Tibial nerve (tissue), 4 donors: Measurements from ENCODE around the gene RAD51C.
"Not testable (repeated sequence)": the region's sequence is repeated elsewhere in the genome, so short reads cannot be mapped to it uniquely, and the experiment has no call there.

Experiments
- CTCF ChIP-seq, 5 experiments: fragments of 200-600 bp in 3 of 5; fragments of 450-650 bp in 2 of 5; sonication (generic) in 3 of 5; IDR thresholded peaks; one replicate each; pipeline ENCODE4 v1.5.1; 2016 to 2019; ENCODE audit warnings: antibody characterized with exemption in 5 of 5, mild to moderate bottlenecking in 3 of 5, moderate library complexity in 2 of 5
- EP300 ChIP-seq, 2 donors: sonication (generic); formaldehyde crosslinking; IDR thresholded peaks; one replicate each; pipeline ENCODE4 v1.6.1; 2017; ENCODE audit warnings: antibody characterized with exemption in 2 of 2, mild to moderate bottlenecking in 1 of 2
- POLR2A ChIP-seq, 2 donors: fragments of 450-650 bp; IDR thresholded peaks; one replicate each; pipeline ENCODE4 v1.6.1; 2017; ENCODE audit warnings: antibody characterized with exemption in 2 of 2, mild to moderate bottlenecking in 2 of 2, moderate library complexity in 2 of 2

GRCh38 chr17:58684462-58684861 is 7.9 kb upstream of the RAD51C start:
- TF ChIP-seq POLR2A, CTCF, EP300 (IDR thresholded peaks at IDR 0.05): not testable (repeated sequence)
